Subcutaneous abdominal adipose tissue (tissue), 5 donors: ENCODE data around the gene ATF5.
"Not testable (repeated sequence)": the region's sequence is repeated elsewhere in the genome, so short reads cannot be mapped to it uniquely, and the experiment has no call there.

Experiments
- H3K27ac ChIP-seq: one replicate; pipeline ENCODE4 v1.7.0; 2013; ENCODE audit warnings: low read depth, mild to moderate bottlenecking, inconsistent platforms, low read length, moderate library complexity
- H3K27me3 ChIP-seq, 5 donors: one replicate each; pipeline ENCODE4 v1.7.0; 2013; ENCODE audit warnings: low read length in 5 of 5, inconsistent platforms in 1 of 5; ENCODE audit not compliant: control insufficient read depth in 5 of 5, insufficient read depth in 4 of 5
- H3K36me3 ChIP-seq, 5 donors: one replicate each; pipeline ENCODE4 v1.7.0; 2013; ENCODE audit warnings: low read length in 5 of 5; ENCODE audit not compliant: control insufficient read depth in 5 of 5, insufficient read depth in 5 of 5
- H3K4me1 ChIP-seq, 5 donors: one replicate each; pipeline ENCODE4 v1.7.0; 2013; ENCODE audit warnings: low read length in 5 of 5, mild to moderate bottlenecking in 3 of 5, moderate library complexity in 1 of 5; ENCODE audit not compliant: control insufficient read depth in 5 of 5, insufficient read depth in 5 of 5
- H3K4me3 ChIP-seq, 5 donors: one replicate each; pipeline ENCODE4 v1.7.0; 2013; ENCODE audit warnings: low read length in 5 of 5, low read depth in 1 of 5
- H3K9ac ChIP-seq, 5 donors: one replicate each; pipeline ENCODE4 v1.7.0; 2013; ENCODE audit warnings: low read length in 5 of 5, mild to moderate bottlenecking in 4 of 5, moderate library complexity in 3 of 5
- H3K9me3 ChIP-seq, 5 donors: one replicate each; pipeline ENCODE4 v1.7.0; 2013; ENCODE audit warnings: low read length in 5 of 5; ENCODE audit not compliant: control insufficient read depth in 5 of 5
- donor health status: healthy.
- donor health status: healthy.
- donor health status: healthy.
- donor health status: healthy.
- donor health status: healthy.

Gene ATF5

DNA sequence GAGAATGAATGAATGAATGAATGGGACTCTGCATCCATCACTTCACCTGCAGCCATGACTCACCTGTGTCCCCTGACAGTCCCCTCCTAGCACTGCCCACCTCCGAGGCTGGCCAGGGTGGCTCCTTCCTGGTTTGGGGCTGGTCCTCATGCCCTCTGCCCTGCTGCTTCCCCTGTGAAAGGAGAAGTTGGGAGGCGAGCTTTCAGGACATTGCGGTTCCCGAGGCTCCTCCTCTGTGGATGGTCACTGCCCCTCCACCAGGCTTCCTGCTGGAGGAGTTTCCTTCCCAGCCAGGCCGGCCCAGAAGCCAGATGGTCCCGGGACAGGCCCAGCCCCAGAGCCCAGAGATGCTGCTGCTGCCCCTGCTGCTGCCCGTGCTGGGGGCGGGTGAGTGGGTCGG is 40.4 kb downstream of the ATF5 start:
- H3K27ac ChIP-seq, H3K9me3 ChIP-seq, H3K9ac ChIP-seq, H3K36me3 ChIP-seq, H3K4me3 ChIP-seq: not testable (repeated sequence)
- H3K27me3 ChIP-seq: peaks cover 5 to 12% (median 9%) of the 10 kb centered on the region in 5 donors
- peaks cover 2 to 31% (median 6%) of the 10 kb centered on the region in 5 donors for H3K4me1 ChIP-seq

DNA sequence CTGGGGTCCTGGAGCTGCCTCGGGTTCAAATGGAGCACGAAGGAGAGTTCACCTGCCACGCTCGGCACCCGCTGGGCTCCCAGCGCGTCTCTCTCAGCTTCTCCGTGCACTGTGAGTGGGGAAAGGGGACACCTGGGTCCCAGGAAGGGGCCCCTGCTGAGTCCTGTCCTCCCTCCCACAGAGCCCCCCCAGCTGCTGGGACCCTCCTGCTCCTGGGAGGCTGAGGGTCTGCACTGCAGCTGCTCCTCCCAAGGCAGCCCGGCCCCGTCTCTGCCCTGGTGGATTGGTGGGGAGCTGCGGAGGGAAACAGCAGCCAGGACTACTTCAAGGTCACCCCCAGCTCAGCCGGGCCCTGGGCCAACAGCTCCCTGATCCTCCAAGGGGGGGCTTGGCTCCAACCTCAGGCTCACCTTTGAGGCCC is 43.0 kb downstream of the ATF5 start:
- Histone ChIP-seq H3K4me1 (peaks cover 2 to 26% (median 5%) of the 10 kb centered on the region in 5 donors), H3K9ac (no peak overlapping the region), H3K27ac (no peak overlapping the region), H3K36me3 (peaks cover 0 to 22% (median 16%) of the 10 kb centered on the region in 5 donors), H3K4me3 (no peak overlapping the region), H3K27me3 (peaks cover 5 to 11% (median 9%) of the 10 kb centered on the region in 5 donors), H3K9me3 (no peaks in the 10 kb centered on the region)

DNA sequence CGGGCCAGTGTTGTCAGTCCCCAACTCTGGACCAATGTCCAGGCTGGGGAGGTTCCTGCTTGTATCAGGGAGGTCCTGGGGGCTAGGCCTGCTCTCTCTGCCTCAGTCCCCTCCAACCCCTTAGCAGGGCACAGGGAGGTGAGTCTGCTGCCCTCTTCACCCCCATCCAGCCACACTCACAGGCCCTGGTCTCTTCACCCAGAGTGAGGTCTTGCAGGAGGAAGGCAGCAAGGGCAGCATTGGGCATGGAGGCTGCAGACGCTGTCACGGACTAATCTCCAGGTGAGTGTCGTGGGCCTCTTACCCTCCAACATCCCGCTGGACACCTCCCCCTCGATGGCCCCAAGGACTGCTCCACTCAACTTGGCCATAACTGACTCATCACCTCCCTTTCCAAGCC is 43.8 kb downstream of the ATF5 start:
- H3K4me1 ChIP-seq: peaks cover 2 to 24% (median 3%) of the 10 kb centered on the region in 5 donors
- peaks cover 5 to 9% (median 9%) of the 10 kb centered on the region in 5 donors for H3K27me3 ChIP-seq
- H3K9me3 ChIP-seq: no peaks in the 10 kb centered on the region
- no peak overlapping the region for H3K9ac ChIP-seq
- H3K36me3 ChIP-seq: peaks cover 0 to 29% (median 23%) of the 10 kb centered on the region in 5 donors
- H3K27ac ChIP-seq: no peak overlapping the region
- H3K4me3 ChIP-seq: no peak overlapping the region

DNA sequence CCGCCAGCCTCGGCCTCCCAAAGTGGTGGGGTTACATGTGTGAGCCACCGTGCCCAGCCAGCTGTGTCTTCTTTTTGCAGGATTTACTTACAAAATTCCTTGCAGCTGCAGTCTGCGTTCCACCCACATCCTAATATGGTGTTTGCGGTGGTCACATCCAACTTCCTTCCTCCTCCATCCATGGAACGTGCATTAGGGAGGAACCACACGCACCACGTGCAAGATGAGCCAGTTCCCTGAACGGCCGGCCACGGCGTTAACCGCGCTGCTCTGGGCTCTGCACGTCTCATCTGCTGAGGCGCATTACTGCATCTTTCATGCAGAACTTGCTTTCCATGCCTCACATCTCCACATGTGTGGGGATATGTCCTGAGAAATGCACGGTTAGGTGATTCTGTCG is 45.0 kb downstream of the ATF5 start:
- H3K27me3 ChIP-seq: peaks cover 1 to 4% (median 3%) of the 10 kb centered on the region in 5 donors
- peaks cover 1 to 21% (median 3%) of the 10 kb centered on the region in 5 donors for H3K4me1 ChIP-seq
- H3K9me3 ChIP-seq: no peaks in the 10 kb centered on the region
- H3K4me3 ChIP-seq: no peak overlapping the region
- no peak overlapping the region for H3K27ac ChIP-seq
- no peak overlapping the region for H3K9ac ChIP-seq
- H3K36me3 ChIP-seq: peaks cover 0 to 40% (median 34%) of the 10 kb centered on the region in 5 donors

DNA sequence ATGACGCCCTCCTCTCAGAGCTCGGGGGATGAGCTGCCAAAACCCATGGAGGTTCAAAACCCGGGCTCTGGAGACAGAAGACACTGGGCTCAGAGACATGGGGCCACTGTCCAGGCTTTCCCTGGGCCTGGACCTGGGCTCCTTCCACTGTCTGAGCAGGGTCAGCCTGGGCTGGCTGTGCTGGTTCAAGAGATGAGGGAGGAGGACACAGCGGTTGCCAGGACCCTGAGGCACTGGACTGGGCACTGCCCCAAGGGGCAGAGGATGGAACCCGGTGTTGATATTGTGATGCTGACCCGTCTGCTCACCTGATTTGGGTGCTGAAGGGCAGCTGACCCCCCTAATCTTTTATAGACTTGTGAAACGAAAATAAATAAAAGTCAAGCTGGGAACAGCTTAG is 46.0 kb downstream of the ATF5 start:
- H3K9ac ChIP-seq: no peak overlapping the region
- H3K4me3 ChIP-seq: no peak overlapping the region
- H3K4me1 ChIP-seq: peaks cover 0 to 17% (median 3%) of the 10 kb centered on the region in 5 donors
- H3K27me3 ChIP-seq: no peaks in the 10 kb centered on the region
- H3K9me3 ChIP-seq: no peaks in the 10 kb centered on the region
- peaks cover 0 to 44% (median 38%) of the 10 kb centered on the region in 5 donors for H3K36me3 ChIP-seq
- no peak overlapping the region for H3K27ac ChIP-seq

DNA sequence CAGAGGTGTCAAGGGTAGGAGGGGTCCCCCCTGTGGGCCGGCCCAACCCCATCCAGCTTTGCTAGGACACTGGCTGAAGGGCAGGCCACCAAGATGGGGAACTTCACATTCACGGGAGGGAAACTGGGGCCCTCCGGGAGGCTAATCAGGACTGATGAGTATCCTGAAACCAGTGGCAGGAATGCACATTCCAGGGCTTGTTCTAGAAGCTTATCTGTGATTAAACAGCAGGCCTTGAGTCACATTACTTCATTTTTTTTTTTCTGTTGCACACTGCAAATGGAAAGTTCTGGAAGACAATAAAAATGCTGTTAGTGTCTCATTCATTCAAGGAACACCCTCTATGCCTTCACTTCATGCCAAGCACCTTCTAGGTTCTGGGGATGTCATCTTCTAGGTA is 47.5 kb downstream of the ATF5 start:
- peaks cover 0 to 17% (median 3%) of the 10 kb centered on the region in 5 donors for H3K4me1 ChIP-seq
- no peak overlapping the region for H3K9ac ChIP-seq
- no peaks in the 10 kb centered on the region for H3K27me3 ChIP-seq
- no peak overlapping the region for H3K27ac ChIP-seq
- H3K9me3 ChIP-seq: no peaks in the 10 kb centered on the region
- H3K36me3 ChIP-seq: peaks cover 0 to 49% (median 46%) of the 10 kb centered on the region in 5 donors
- H3K4me3 ChIP-seq: no peak overlapping the region

DNA sequence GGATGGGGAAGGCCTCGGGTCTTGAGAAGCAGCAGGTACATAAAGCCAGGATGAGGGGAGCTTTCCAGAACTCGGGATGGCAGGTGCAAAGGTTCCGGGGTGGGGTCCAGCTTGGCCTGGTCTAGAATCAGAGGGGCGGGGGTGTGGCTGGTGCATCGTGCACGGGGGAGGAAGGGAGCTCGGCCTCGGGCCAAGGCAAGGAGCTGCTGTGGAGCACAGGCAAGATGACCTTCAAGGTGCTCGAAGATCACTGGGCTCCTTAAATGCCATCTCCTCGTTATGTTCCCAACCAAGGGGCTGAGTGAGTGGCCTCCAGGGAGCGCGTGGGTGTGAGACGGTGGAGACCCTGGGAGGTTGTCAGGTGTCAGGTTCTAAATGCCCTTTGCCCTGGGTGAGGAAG is 48.1 kb downstream of the ATF5 start:
- H3K27ac ChIP-seq: no peak overlapping the region
- no peaks in the 10 kb centered on the region for H3K9me3 ChIP-seq
- H3K27me3 ChIP-seq: no peaks in the 10 kb centered on the region
- H3K4me3 ChIP-seq: no peak overlapping the region
- H3K9ac ChIP-seq: no peak overlapping the region
- peaks cover 0 to 55% (median 52%) of the 10 kb centered on the region in 5 donors for H3K36me3 ChIP-seq
- H3K4me1 ChIP-seq: peaks cover 0 to 17% (median 3%) of the 10 kb centered on the region in 5 donors

DNA sequence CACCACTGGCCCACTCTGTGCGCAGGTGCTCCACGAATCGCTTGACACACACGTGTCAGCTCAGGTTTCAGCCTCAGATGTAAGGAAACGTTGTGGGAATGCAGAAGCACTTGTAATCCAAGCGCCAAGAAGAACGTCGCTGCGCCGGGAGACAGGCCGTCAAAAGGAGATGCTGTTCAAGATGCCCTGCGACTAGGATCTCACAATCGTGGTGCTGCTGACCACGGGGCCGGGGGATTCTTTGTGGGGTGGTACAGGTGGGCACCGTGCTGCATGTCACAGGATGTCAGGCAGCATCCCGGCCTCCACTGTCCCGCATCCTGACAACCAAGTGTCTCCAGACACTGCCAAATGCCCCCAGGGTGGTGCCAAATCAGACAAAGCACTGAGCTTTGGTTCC is 48.9 kb downstream of the ATF5 start:
- H3K27ac ChIP-seq: no peak overlapping the region
- H3K36me3 ChIP-seq: peaks cover 0 to 62% (median 56%) of the 10 kb centered on the region in 5 donors

DNA sequence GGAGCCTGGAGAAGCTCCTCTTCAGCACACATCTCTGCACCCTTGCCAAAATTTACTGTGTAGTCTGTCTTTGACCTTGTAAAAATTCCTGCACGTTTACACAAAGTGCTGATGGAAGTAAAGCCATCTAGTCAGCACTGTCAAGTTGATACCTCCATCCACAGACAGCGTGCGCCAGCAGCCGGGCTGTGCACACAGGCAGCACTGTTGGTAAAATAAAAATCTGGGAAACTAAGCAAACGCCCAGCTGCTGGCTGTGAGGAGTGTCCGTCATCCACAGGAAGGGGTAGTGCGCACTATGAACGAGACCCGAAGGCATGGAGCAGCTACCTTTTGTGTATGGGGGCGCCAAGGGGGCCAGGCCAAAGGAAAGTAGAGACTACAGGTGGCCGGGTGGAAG is 49.3 kb downstream of the ATF5 start:
- Histone ChIP-seq H3K27me3 (no peaks in the 10 kb centered on the region), H3K27ac (no peak overlapping the region), H3K9ac (no peak overlapping the region), H3K36me3 (peaks cover 0 to 61% (median 56%) of the 10 kb centered on the region in 5 donors), H3K4me3 (no peak overlapping the region), H3K9me3 (no peaks in the 10 kb centered on the region), H3K4me1 (peaks cover 0 to 8% (median under 1%) of the 10 kb centered on the region in 5 donors)

More for the DNA sequence above, 48.9 kb downstream of the ATF5 start:
- no peak overlapping the region for H3K4me3 ChIP-seq
- H3K9ac ChIP-seq: no peak overlapping the region
- H3K27me3 ChIP-seq: no peaks in the 10 kb centered on the region
- H3K9me3 ChIP-seq: no peaks in the 10 kb centered on the region
- H3K4me1 ChIP-seq: peaks cover 0 to 12% (median 3%) of the 10 kb centered on the region in 5 donors

DNA sequence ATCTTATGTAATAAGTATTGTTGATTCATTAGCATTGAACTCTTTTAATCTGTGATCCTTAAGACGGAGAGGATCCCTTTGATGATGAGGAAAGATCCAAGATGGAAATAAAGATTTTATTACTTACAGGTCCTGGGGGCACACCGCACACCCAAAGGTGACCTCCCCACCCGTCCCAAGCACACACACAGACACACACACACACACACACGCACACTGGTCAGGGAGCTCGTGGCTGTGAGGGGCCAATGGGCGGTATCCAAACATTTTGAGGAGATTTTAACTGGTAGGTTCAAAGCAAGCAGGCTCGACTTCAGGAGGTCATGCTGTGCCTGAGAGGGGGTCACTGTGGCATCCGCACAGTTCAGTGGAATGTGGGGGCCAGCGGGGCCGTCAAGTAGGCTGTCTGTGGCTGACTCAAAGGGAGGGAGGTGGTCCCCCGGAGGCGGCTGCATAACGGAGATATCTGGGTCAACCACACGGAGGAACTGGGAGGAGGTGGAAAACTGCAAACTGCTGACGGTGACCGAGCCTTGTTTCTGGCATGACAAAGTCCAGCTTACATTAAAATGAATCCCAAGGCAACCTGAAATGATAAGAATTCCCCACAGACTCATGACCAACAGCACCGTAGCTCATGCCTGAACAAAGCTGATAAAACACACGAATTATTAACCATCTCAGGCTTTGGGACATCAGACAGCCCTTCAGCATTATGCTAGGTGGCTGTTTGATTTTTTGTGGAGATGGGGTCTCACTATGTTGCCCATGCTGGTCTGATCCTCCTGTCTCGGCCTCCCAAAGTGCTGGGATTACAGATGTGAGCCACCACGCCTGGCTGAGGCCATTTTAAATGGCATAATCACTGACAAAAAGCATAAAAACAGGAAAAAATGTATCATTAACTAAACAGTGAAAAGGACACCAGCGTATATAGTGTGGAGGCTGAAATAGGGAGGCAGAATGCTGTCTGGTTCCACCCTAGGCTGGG is 52.9 kb downstream of the ATF5 start:
- no peaks in the 10 kb centered on the region for H3K27me3 ChIP-seq
- no peak overlapping the region for H3K4me3 ChIP-seq
- no peaks in the 10 kb centered on the region for H3K9me3 ChIP-seq
- H3K4me1 ChIP-seq: no peaks in the 10 kb centered on the region
- no peak overlapping the region for H3K27ac ChIP-seq
- H3K36me3 ChIP-seq: peaks cover 3 to 75% (median 63%) of the 10 kb centered on the region in 5 donors
- no peak overlapping the region for H3K9ac ChIP-seq
